ENCODE measurements around the gene LDLRAD3. TPM values are rescaled to one million over a fixed set of nuclear protein-coding genes. Genes with fewer than 3 reads are reported as not detected.

Gene LDLRAD3
- total RNA-seq, 1 donor from 2014 or later, result 8.6 TPM

GRCh38 chr11:36119300-36119699 lies 175.4 kb downstream of the LDLRAD3 start:
- peaks cover 4% of the 10 kb centered on the region for H3K4me1 Mint-ChIP-seq (ENCODE audit: low read depth)
- H3K4me3 Mint-ChIP-seq (ENCODE audit: unreplicated experiment), result no peak overlapping the region
- TF ChIP-seq CTCF (IDR thresholded peaks at IDR 0.05), result peak; percentile 33
- peaks cover 4% of the 10 kb centered on the region for H3K9me3 Mint-ChIP-seq (ENCODE audit: low read depth)
- DNase-seq (ENCODE audit: low spot score), result no peak
- H3K36me3 Mint-ChIP-seq (ENCODE audit: low read depth), result peaks cover 4% of the 10 kb centered on the region
- H3K27ac Mint-ChIP-seq (ENCODE audit: unreplicated experiment), result no peak overlapping the region
- H3K27me3 Mint-ChIP-seq (ENCODE audit: low read depth), result no peaks in the 10 kb centered on the region

- Mint-ChIP-seq H3K4me1 (ENCODE audit: low read depth) (peaks cover 4% of the 10 kb centered on the region), H3K36me3 (ENCODE audit: low read depth) (peaks cover under 1% of the 10 kb centered on the region), H3K4me3 (ENCODE audit: unreplicated experiment) (no peak overlapping the region), H3K27me3 (ENCODE audit: low read depth) (no peaks in the 10 kb centered on the region), H3K9me3 (ENCODE audit: low read depth) (no peaks in the 10 kb centered on the region), H3K27ac (ENCODE audit: unreplicated experiment) (no peak overlapping the region)
- no peak for TF ChIP-seq CTCF (IDR thresholded peaks at IDR 0.05)
- DNase-seq (ENCODE audit: low spot score), result no peak
These were observed 177.2 kb downstream of the LDLRAD3 start for GRCh38 chr11:36121054-36121453.

GRCh38 chr11:36122671-36123070 lies 178.8 kb downstream of the LDLRAD3 start:
- TF ChIP-seq CTCF (IDR thresholded peaks at IDR 0.05), result no peak
- Mint-ChIP-seq H3K9me3 (ENCODE audit: low read depth) (no peaks in the 10 kb centered on the region), H3K4me3 (ENCODE audit: unreplicated experiment) (no peak overlapping the region), H3K27me3 (ENCODE audit: low read depth) (no peaks in the 10 kb centered on the region), H3K27ac (ENCODE audit: unreplicated experiment) (no peak overlapping the region), H3K4me1 (ENCODE audit: low read depth) (peaks cover 4% of the 10 kb centered on the region), H3K36me3 (ENCODE audit: low read depth) (peaks cover 1% of the 10 kb centered on the region)
- DNase-seq (ENCODE audit: low spot score), result no peak

GRCh38 chr11:36123336-36124101 lies 179.7 kb downstream of the LDLRAD3 start:
- no peak for TF ChIP-seq CTCF (IDR thresholded peaks at IDR 0.05)
- H3K36me3 Mint-ChIP-seq (ENCODE audit: low read depth), result peaks cover 1% of the 10 kb centered on the region
- no peak for DNase-seq (ENCODE audit: low spot score)
- no peaks in the 10 kb centered on the region for H3K9me3 Mint-ChIP-seq (ENCODE audit: low read depth)
- no peaks in the 10 kb centered on the region for H3K27me3 Mint-ChIP-seq (ENCODE audit: low read depth)
- no peak overlapping the region for H3K4me3 Mint-ChIP-seq (ENCODE audit: unreplicated experiment)
- H3K27ac Mint-ChIP-seq (ENCODE audit: unreplicated experiment), result no peak overlapping the region
- H3K4me1 Mint-ChIP-seq (ENCODE audit: low read depth), result peaks cover 4% of the 10 kb centered on the region

GRCh38 chr11:36126678-36127077 lies 182.8 kb downstream of the LDLRAD3 start:
- H3K9me3 Mint-ChIP-seq (ENCODE audit: low read depth), result peaks cover 6% of the 10 kb centered on the region
- H3K27me3 Mint-ChIP-seq (ENCODE audit: low read depth), result no peaks in the 10 kb centered on the region
- no peaks in the 10 kb centered on the region for H3K4me1 Mint-ChIP-seq (ENCODE audit: low read depth)
- no peak overlapping the region for H3K4me3 Mint-ChIP-seq (ENCODE audit: unreplicated experiment)
- no peak for TF ChIP-seq CTCF (IDR thresholded peaks at IDR 0.05)
- H3K27ac Mint-ChIP-seq (ENCODE audit: unreplicated experiment), result no peak overlapping the region
- peaks cover 3% of the 10 kb centered on the region for H3K36me3 Mint-ChIP-seq (ENCODE audit: low read depth)
- no peak for DNase-seq (ENCODE audit: low spot score)
